Endothelial cell of hepatic sinusoid (primary cell): ENCODE measurements around the gene ZNF883.
"Not testable (repeated sequence)": the region's sequence is repeated elsewhere in the genome, so short reads cannot be mapped to it uniquely, and the experiment has no call there.

Source experiments
- in situ Hi-C: cut with HindIII; loops from 2 replicates; pipeline ENCODE4 v1.10.0; 2017; ENCODE audit warnings: low sequenced_read_pairs

Gene ZNF883

DNA sequence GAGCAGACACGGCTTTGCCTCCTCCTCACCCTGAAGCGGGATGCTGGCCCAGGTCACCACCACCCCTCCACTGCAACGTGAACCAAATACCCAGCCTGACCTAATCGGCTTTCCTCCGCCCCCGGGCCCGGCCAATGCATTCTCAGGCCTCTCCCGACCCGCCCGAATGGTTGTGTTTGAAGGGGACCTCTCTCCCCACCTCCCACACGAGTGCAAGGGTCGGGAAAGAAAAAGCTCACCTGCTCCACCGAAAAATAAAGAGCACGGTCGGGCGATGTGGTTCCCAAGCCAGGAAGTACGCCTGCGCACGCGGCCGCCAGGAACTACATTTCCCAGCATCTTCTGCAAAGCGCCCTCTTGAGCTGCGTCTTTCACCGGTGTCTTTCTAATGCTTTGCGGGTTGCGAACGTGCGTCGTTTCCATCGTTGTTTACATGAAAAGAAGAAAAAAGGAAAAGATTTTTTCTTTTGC is at the start of gene ZNF883:
Gene ZNF883, minus strand, starts transcription at position 282 of the 471 bp plus-strand sequence.
- in situ Hi-C loops, result no loop called here

DNA sequence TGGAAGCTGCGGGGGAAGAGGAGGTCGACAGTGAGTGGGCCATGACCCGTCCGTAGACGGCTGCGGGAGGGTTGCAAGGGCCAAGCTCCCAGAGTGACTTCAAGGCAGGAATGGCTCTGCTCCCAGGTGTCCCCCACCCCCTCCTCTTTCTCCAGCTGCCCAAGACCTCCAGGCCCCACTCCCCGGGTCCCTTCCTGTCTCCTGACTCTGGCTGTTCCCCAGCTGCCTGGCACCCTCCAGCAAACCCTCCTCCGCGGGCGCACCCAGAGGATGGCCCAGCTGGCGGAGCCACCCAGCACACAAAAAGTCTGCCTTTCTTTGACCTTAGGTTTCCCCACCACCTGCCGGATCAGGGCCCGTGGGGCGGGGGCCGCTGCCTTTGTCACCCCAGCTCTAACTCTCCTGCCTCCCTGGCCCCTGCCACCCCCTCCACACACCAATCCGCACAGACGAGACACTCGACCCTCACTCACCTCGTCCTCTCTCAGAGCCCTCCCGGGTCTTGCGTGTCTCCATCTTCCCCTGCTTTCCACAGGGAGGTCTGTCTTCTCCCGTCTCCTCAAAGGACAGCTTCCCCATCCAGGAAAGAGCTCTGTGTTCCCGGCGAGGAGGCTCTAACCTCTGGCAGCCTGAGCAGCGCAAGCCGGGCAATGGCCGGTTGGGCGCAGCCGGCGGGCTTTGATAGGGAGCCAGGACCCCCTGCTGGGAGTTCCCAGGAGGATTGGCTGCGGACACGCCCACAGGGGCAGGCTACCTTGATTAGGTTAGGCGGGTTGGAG is 49.3 kb upstream of the ZNF883 start:
- in situ Hi-C loops, result not testable (repeated sequence)

DNA sequence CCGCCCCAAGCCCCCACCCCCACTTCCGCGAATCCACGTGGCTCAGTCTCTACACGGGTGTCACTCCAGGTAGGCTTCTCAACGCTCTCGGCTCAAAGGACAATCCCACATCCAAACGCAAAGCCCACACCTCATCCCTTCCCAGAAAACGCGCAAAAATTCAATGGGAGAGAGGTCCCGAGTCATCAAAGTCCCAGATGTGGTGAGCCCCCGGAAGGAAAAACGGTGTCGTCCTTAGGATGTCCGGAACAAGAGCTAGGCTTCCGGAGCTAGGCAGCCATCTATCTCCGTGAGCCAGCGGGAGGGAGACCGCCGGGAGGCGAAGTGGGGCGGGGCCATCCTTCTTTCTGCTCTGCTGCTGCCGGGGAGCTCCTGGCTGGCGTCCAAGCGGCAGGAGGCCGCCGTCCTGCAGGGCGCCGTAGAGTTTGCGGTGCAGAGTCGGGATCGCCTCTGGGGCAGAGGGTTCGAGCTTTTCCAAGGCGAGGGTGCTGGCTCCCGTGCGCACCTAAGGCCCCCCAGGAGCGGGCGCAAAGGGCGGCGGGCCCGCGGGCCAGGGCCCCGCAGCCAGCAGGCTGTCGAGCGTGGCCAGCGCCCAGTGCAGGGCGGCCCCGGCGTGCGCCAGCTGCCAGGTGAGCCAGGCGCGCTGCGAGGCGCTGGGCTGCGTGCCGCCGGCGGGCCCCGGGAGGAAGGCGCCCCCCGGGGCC is 47.7 kb upstream of the ZNF883 start:
- in situ Hi-C loops, result not testable (repeated sequence)

DNA sequence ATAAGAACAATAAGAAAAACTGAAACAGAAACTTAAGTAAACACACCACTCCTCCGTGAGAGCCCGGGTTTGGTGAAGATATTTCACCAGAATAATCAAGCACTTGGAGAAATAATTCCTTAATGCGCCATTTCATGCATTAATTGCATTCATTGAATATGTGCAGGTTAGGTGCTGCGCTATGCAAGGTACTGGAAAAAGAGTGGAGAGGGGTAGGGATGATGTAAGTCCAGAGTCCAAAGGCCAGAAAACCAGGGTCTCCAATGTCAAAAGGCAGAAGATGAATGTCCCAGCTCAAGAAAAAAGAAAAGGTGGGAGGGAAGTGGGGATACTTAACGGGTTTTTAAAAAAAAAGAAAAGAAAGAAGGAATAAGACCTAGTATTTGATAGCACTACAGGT is 45.2 kb upstream of the ZNF883 start:
- in situ Hi-C loops, result no loop called here

DNA sequence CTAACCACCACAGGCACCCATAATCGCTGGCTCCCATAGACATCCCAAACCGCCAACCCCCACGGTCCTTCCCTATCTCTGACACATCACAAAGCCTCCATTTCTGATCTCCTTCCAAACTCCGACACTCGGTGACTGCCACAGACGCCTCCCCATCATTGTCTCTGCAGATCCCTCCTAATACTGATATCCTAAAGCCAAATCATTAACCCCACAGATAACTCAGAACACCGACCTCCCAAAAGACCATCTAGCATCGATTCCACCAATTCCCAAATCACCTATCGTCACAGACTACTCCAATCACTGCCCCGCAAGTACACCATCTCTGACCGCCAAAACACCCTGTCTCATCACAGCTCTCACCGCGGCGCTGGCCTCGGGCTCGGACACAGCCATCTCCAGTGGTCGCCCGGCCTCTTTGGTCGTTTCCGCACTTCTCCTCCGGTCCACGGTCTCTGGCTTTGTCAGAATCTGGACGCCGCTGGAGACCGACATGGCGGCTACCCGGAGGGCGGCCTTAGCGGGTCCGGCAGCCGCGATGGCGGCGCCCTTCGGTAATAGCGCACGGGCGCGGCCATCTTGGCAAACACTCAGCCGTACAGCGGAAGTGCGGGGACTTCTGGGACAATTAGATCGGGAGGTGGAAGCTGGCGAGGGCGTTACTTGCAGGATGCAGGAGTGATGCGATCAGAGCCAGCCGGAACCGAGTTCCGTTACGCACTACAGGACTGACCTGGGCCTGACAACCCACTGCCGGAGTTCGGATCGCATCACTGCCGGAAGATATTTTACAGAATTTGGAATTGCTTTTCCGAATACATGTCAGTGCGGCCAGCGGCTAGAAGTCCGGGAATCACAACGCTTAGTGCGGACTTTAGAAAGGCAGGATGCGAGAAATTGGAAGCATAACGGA is 44.5 kb upstream of the ZNF883 start, which contains the start of gene ZFP37:
Gene ZFP37, minus strand, starts transcription at position 534 of the 916 bp plus-strand sequence. Its CDS starts 36 bp downstream, at position 498.
- in situ Hi-C loops, result no loop called here

DNA sequence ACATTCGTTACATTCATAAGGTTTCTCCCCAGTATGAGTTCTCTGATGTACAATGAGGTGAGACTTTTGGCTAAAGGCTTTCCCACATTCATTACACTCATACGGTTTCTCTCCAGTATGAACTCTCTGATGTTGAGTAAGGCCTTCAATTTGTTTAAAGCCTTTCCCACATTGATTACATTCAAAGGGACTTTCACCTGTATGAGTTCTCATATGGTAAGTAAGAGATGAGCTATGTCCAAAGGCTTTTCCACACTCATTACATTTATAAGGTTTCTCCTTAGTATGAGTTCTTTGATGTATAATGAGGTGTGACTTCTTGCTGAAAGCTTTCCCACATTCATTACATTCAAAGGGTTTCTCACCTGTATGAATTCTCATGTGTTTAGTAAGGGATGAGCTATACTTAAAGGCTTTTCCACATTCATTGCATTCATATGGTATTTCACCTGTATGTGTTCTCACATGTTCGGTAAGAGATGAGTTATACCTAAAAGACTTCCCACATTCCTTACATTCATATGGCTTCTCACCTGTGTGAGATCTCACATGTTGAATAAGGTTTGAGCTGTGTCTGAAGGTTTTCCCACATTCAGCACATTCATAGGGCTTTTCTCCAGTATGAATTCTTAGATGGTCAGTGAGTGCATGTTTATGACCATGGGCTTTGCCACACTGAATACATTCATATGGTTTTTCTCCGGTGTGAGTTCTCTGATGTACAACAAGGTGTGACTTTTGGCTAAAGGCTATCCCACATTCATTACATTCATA is 31.1 kb upstream of the ZNF883 start:
- in situ Hi-C loops, result no loop called here

DNA sequence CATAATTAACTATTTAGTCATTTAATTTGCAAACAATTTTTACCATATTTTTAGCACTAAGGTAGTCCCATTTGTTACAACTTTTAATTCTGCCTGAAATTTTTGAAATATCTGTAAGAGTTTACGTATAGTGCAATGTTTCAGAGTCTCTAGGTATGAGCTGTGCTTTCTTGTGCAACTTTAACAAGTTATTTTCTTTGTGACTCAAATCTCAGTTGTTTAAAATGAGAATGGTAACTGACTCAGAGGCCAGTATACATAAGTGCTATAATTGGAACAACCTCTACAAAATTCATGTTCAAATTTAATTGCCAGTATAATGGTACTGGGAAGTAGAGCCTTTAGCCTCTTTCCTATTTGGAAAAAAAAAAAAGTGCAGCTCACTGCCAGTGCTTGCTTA is 14.2 kb upstream of the ZNF883 start:
- in situ Hi-C loops, result no loop called here

DNA sequence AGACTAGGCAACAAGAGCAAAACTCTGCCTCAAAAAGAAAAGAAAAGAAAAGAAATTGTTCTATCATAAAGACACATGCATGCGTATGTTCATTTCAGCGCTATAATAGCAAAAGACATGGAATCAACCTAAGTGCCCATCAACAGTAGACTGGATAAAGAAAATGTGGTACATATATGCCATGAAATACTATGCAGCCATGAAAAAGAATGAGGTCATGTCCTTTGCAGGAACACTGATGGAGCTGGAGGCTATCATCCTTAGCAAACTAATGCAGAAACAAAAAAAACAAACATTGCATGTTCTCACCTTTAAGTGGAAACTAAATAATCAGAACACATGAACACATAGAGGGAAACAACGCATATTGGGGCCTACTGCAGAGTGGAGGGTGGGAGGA is 6.3 kb upstream of the ZNF883 start:
- in situ Hi-C loops, result no loop called here

DNA sequence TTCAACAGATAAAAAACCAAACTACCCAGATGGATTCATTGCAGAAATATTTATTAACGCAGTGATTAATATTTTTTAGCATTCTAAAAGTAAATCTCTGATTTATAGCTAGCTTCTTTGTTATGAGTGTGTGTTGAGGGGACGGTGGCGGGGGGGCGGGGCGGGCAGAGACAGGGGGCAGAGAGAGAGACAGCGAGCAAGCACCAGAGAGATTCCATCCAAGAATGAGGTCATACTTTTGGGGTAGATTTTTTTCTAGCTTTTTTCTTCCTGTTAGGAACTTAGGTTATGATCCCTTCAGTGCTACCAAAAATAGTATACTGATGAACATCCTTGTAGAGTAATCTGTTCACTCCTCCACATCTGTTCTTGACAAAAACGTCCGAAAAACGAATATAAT is 500 bp upstream of the ZNF883 start:
- in situ Hi-C loops, result no loop called here

DNA sequence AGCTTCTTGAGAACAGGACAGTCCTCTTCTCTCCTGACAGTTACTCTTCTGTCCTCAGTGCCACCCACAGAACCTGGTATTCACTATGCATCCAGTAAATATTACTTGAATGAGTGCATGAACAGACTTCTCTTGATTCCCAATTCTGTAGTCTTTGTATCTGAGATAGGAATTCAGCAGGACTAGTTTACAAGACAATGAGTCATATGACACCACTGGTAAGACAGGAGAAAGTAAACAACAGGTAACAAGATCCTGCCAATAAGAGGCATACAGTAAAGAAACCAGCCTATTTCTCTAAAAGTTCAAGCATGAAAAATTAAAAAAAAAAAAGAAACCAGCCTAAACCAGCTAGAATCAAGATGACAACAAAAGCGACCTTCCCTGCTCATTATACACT is 6.2 kb downstream of the ZNF883 start:
- in situ Hi-C loops, result no loop called here

DNA sequence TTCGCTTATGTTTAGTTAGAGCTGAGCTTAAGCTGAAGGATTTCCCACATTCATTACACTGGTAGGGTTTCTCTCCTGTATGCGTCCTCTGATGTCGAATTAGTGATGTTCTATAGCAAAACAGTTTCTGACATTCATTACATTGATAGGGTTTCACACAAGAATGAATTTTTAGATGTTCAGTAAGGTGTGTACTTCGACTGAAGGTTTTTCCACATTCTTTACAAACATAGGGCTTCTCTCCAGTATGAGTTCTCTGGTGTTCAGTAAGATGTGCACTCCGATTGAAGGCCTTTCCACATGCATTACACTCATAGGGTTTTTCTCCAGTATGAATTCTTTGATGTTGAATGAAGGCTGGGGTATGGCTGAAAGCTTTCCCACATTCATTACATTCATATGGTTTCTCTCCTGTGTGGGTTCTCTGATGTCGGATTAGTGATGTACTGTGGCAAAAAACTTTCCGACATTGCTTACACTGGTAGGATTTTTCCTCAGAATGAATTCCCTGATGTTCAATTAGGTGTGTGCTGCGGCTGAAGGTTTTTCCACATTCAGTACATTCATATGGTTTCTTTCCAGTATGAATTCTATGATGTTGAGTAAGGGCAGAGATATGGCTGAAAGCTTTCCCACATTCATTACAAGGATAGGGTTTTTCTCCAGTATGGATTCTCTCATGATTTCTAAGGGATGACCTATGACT is 14.6 kb downstream of the ZNF883 start:
- in situ Hi-C loops, result no loop called here

DNA sequence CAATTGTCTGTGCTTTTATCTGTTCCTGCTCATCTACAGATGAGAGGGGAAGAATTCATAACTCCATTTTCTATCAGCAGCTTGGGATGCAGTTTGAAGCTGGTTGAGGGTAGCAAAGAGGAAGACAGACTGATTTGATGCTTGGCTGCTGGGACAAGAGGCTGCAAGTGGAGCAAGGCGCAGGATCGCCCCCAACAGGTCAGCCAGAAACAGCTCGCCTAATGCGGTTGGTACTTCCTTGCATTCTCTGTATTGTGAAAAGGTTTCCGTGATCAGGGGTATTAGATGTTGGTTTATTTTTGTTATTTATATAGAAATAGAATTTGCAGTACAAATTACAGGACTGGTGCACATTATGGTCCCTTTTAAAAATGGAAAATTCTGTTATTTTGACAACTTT is 40.6 kb downstream of the ZNF883 start:
- in situ Hi-C loops, result no loop called here

DNA sequence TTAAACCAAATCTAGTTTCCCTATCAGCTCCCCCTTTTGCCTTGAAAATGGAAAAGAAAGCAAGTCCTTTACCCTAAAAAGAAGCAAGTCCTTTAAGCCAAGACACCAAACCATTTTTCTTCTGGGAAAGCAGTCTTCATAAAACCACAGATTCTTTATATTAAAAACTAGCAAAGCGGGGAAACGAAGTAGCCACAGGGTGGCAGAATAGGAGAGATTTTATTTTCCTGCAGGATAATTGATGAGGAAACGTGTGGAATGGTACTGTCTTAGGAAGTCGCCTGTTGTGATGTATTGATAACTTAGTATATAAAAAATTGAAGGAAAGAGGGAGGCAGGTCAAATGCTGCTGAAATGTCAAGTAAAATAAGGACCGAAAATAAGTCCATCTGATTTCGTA is 41.1 kb downstream of the ZNF883 start:
- in situ Hi-C loops, result no loop called here

DNA sequence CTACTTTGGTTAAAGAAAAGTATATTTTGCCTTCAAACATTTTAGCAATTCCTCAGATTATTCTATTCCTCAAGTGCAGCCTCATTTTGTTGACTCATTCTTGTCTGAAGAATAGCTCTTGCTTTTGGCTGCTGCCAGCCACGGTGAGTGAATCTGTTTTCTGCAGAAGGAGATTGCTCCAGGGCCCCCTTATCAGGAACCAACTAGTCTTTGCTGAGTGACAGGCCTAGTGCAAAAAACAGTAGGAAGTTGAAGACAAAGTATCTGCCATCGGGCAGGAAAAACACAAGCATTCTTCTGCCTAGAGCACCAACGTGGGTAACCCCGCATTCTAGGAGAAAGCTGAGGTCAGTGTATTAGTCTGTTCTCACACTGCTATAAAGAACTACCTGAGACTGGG is 42.3 kb downstream of the ZNF883 start:
- in situ Hi-C loops, result no loop called here

DNA sequence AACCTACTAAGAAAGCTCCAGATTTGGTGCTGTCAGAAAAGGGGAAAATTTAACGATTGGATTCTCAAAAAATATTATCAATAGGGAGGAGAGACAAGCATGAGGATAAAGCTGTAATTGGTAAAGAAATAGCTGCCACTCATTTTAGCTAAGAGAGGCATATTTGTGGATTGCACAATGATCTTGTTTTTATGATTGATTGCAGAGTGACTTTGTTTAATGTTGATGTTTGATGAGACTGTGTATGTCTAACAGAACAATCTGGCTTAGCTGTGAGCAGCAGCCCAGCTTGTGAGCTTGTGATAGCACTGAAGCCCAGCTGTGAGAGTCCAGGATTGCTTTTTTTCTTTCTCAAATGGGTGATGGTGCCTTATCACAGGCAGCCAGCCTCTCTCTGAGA is 56.4 kb downstream of the ZNF883 start:
- in situ Hi-C loops, result no loop called here

DNA sequence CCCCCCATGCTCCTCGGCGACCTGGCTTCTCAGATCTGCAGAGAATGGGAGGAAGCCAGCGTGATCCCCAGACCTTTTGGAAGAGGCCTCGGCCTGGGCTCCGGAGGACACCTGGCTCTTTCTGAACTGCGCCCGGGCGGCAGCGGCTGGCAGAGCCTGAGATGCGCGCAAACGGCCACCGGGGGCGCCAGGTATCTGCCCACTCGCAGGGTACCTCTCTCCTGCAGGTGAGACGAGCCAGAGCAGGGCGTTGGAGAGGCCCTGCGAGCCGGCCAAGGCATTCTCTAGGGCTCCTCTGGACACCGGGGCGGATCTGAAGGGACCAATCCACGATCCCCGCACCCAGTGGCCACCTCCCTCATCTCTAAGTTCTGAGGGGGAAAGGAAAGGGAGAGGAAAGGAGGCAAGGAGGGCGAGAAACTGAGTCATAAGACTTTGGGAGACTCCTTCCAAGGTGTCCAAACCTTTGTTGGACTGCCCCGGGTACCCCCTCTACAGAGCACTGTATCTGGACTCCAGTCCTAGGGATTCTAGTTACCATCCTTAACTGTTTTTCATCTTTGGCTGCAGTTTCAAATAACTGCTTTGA is 66.3 kb downstream of the ZNF883 start:
- in situ Hi-C loops, result no loop called here

DNA sequence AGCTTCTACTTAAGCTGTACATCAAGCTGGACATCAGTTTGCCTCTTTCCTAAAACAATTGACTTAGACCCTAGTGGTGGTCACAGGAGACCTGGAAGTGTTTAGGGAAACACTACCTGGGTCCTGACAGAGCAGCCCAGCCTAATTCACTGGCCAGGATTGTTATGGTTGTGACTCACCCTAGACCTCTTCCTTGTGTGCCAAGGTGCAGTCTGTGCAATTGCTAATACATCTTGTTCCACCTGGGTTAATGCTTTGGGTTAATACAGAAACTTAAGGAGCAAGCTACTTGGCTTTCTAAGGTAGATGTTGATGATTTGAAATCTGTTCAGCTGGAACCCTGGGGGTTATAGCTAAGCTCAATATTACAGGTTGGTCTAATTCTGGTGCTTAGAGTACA is 72.6 kb downstream of the ZNF883 start:
- in situ Hi-C loops, result no loop called here

DNA sequence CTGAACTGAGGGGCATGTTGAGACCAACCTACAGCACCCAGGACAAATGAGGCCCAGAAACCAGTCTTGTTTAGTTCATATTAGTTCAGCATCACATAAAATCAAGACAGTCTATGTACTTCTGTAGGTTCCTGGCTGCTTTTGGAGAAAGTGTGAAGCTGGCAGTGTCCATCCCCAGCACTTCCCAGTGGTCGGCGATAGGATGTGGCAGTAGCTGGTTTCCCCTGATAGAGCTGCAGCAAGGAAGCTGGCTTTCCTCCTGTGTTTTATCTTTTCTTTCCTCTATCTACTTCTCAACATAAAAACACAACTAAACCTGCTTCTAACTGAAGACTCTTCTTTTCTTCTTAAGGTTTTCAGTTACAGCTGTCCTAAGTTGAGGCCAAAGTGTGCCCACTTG is 78.3 kb downstream of the ZNF883 start:
- in situ Hi-C loops, result no loop called here

DNA sequence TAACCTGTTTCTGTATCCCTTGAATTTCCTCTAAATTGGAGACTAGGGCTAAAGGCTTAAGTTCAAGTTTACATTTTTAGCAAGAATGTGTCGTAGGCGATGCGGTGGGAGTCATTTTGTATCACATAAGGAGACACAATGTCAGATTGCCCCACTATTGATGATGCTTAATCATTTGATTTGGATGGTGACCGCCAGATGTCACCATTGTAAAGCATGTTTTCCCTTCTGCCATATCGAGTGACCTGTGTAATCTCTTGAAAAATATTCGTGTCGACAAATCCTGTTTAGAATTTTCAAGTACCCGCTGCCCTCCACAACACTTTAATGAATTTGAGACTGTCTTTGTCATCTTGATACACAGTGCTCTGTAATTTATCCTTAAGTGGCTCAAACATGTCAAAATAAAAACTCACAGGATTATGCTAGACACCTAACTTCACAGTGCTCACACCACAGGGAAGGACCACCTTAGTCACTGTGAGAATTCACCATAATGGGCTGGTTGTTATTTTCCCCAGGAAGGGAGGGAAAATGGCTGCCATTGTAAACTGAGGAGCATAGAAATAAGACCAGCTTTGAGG is 86.8 kb downstream of the ZNF883 start:
- in situ Hi-C loops, result no loop called here
